ENCODE measurements around the gene BTG3. TPM values are rescaled to one million over a fixed set of nuclear protein-coding genes. Genes with fewer than 3 reads are reported as not detected.

BTG3 gene
- total RNA-seq, 5 donors from 2014 or later (not counting 1 experiment from before 2014, with no cell fraction given), result 10.4 to 79.5 (median 17.6) TPM

- no peaks in the 10 kb centered on the region for H3K9me3 ChIP-seq
- peaks cover 0 to 8% of the 10 kb centered on the region in 2 experiments for H3K27me3 ChIP-seq (replicated peaks in 1 of 2; ENCODE audit: control insufficient read depth in 2 of 2, extremely low read depth in 1 of 2, insufficient read depth in 2 of 2, low read length in 1 of 2)
- Mint-ChIP-seq H3K9me3 (no peaks in the 10 kb centered on the region), H3K4me3 (no peak overlapping the region), H3K4me1 (no peaks in the 10 kb centered on the region), H3K27me3 (peaks cover 7 to 8% of the 10 kb centered on the region in 2 donors), H3K27ac (no peak overlapping the region), H3K36me3 (no peaks in the 10 kb centered on the region)
- no peak overlapping the region for H3K27ac ChIP-seq (ENCODE audit: low read length)
- H3K4me3 ChIP-seq (ENCODE audit: control insufficient read depth in 1 of 2, extremely low read depth in 1 of 2, low read length in 1 of 2), result no peak overlapping the region
- ChIA-PET POLR2A (no interaction called here), CTCF (interaction anchor here in 1 of 2 donors (0.7 kb wide), 1 partner anchor 14 kb away, joined by 3 read pairs; no protein-coding TSS in a partner anchor)
- 90% methylated on average over 3 of the region's 6 CpGs for WGBS (ENCODE audit: insufficient coverage)
- ATAC-seq (replicated peaks in 1 of 4), result no peak
- DNase-seq, result no peak
- H3K4me1 ChIP-seq (ENCODE audit: control insufficient read depth in 1 of 2, extremely low read depth in 1 of 2, insufficient read depth in 2 of 2, low read length in 2 of 2), result no peaks in the 10 kb centered on the region
- no peaks in the 10 kb centered on the region for H3K36me3 ChIP-seq (ENCODE audit: control insufficient read depth in 2 of 2, extremely low read depth in 1 of 2, insufficient read depth in 1 of 2, low read length in 1 of 2)
Measured at GRCh38 chr21:17572431-17572830, 40.3 kb downstream of the BTG3 start.

DNA sequence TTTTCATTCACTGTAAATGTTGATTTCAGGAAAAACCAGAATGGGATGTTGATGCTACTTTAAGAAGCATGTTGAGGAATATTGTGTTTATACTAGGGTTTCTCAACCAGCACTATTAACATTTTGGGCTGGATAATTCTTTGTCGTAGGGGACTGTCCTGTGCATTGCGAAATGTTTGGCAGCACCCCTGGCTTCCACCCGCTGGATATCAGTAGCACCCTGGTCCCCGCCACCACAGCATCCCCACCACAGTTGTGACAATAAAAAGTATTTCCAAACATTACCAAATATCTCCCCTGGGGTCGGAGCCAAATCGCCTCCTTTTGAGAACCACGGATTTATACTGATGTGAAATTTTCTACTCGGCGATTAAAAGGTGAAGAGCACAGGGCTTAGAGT lies 41.9 kb downstream of the BTG3 start:
- H3K27ac Mint-ChIP-seq, result no peak overlapping the region
- DNase-seq, result no peak
- H3K9me3 Mint-ChIP-seq, result no peaks in the 10 kb centered on the region
- no CpG with 5 or more reads among the region's 9 CpGs for WGBS (ENCODE audit: insufficient coverage)
- no peak overlapping the region for H3K27ac ChIP-seq (ENCODE audit: low read length)
- no peaks in the 10 kb centered on the region for H3K4me1 ChIP-seq (ENCODE audit: control insufficient read depth in 1 of 2, extremely low read depth in 1 of 2, insufficient read depth in 2 of 2, low read length in 2 of 2)
- H3K36me3 ChIP-seq (ENCODE audit: control insufficient read depth in 2 of 2, extremely low read depth in 1 of 2, insufficient read depth in 1 of 2, low read length in 1 of 2), result no peaks in the 10 kb centered on the region
- ATAC-seq (replicated peaks in 1 of 4), result no peak
- ChIA-PET POLR2A (no interaction called here), CTCF (interaction anchor here in 1 of 2 donors (1.0 kb wide), 1 partner anchor 15 kb away, joined by 3 read pairs; no protein-coding TSS in a partner anchor)
- H3K4me3 Mint-ChIP-seq, result no peak overlapping the region
- H3K9me3 ChIP-seq, result no peaks in the 10 kb centered on the region
- peaks cover 7 to 8% of the 10 kb centered on the region in 2 donors for H3K27me3 Mint-ChIP-seq
- no peaks in the 10 kb centered on the region for H3K4me1 Mint-ChIP-seq
- H3K27me3 ChIP-seq (replicated peaks in 1 of 2; ENCODE audit: control insufficient read depth in 2 of 2, extremely low read depth in 1 of 2, insufficient read depth in 2 of 2, low read length in 1 of 2), result peaks cover 0 to 8% of the 10 kb centered on the region in 2 experiments
- H3K36me3 Mint-ChIP-seq, result no peaks in the 10 kb centered on the region
- no peak overlapping the region for H3K4me3 ChIP-seq (ENCODE audit: control insufficient read depth in 1 of 2, extremely low read depth in 1 of 2, low read length in 1 of 2)

DNA sequence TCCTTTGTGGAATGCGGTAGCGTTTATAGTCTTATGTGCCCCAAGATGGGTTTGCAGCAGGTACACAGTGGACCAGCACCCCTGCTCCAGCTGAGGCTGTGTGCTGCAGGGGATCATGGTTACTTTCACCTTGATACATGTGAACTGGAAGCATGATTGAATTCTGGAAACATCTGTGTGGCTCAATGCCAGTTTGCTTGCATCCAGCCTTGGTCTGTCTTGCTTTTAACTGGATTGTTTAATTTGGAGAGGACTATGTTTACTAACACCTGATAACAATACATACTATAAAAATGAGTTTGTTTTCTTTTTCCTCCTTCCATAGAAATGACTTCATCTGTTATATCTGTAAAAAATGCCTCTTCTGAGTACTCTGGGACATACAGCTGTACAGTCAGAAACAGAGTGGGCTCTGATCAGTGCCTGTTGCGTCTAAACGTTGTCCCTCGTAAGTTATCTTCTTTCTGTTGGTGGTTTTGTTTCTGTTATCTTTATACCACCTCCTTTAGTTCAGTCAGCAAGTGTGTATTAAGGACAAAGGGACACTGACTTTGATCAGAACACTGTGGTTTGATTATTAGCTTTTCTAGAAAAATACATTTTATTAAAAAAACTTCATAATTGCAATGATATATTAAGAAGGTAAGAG lies 52.2 kb downstream of the BTG3 start:
- no peaks in the 10 kb centered on the region for H3K27me3 Mint-ChIP-seq
- H3K4me3 Mint-ChIP-seq, result no peak overlapping the region
- H3K27ac Mint-ChIP-seq, result no peak overlapping the region
- POLR2A ChIA-PET, result no interaction called here
- no peaks in the 10 kb centered on the region for H3K36me3 Mint-ChIP-seq
- no peaks in the 10 kb centered on the region for H3K36me3 ChIP-seq (ENCODE audit: control insufficient read depth in 2 of 2, extremely low read depth in 1 of 2, insufficient read depth in 1 of 2, low read length in 1 of 2)
- no peak for DNase-seq
- H3K4me1 ChIP-seq (ENCODE audit: control insufficient read depth in 1 of 2, extremely low read depth in 1 of 2, insufficient read depth in 2 of 2, low read length in 2 of 2), result no peaks in the 10 kb centered on the region
- no peak overlapping the region for H3K27ac ChIP-seq (ENCODE audit: low read length)
- H3K4me1 Mint-ChIP-seq, result no peaks in the 10 kb centered on the region
- 100% methylated on average over 2 of the region's 5 CpGs for WGBS (ENCODE audit: insufficient coverage)
- CTCF ChIA-PET, result no interaction called here
- no peaks in the 10 kb centered on the region for H3K9me3 Mint-ChIP-seq
- no peaks in the 10 kb centered on the region for H3K27me3 ChIP-seq (replicated peaks in 1 of 2; ENCODE audit: control insufficient read depth in 2 of 2, extremely low read depth in 1 of 2, insufficient read depth in 2 of 2, low read length in 1 of 2)
- no peak for ATAC-seq (replicated peaks in 1 of 4)
- no peaks in the 10 kb centered on the region for H3K9me3 ChIP-seq
- no peak overlapping the region for H3K4me3 ChIP-seq (ENCODE audit: control insufficient read depth in 1 of 2, extremely low read depth in 1 of 2, low read length in 1 of 2)

DNA sequence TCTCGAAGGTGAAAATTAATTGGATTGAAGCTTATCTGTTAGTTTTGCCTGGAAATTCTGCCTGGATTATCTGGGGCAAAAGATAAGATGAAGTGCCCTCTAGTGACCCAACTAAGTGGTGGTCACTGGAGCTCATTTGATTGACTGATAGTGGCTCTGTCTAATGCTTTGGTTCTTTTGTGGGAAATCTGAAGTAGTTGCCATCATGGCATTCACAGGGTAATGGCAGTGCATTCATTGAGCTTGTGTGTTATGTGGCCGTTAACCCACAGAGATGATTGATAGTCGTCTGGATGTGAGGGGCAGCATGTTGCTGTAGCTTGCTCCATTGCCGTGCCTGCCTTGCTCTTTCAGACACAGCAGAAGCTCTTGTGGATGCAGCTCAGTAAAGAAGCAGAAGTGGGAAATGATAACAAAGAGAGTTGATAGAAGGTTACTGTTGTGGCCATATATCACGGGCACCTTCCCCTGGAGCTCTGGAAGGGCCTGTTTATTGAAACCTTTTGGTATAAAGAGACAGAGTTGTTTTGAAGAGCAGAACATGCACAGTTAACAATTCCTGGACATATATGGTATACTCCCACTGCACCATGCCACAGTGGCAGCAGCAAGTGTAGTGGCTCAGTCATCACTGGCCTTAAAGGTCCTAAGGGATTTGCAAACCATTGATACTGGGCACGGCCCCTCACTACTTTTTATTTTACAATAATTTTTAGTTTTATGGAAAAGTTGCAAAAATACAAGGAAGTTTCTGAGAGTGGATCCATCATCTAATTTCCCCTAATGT lies 57.8 kb downstream of the BTG3 start:
- no peak for DNase-seq
- no peaks in the 10 kb centered on the region for H3K4me1 ChIP-seq (ENCODE audit: control insufficient read depth in 1 of 2, extremely low read depth in 1 of 2, insufficient read depth in 2 of 2, low read length in 2 of 2)
- H3K36me3 Mint-ChIP-seq, result no peaks in the 10 kb centered on the region
- WGBS (ENCODE audit: insufficient coverage), result 13% methylated on average over 3 of the region's 6 CpGs
- no peak overlapping the region for H3K4me3 Mint-ChIP-seq
- ChIA-PET CTCF (no interaction called here), POLR2A (no interaction called here)
- no peaks in the 10 kb centered on the region for H3K4me1 Mint-ChIP-seq
- no peaks in the 10 kb centered on the region for H3K9me3 Mint-ChIP-seq
- ATAC-seq (replicated peaks in 1 of 4), result no peak
- H3K27me3 Mint-ChIP-seq, result no peaks in the 10 kb centered on the region
- no peaks in the 10 kb centered on the region for H3K27me3 ChIP-seq (replicated peaks in 1 of 2; ENCODE audit: control insufficient read depth in 2 of 2, extremely low read depth in 1 of 2, insufficient read depth in 2 of 2, low read length in 1 of 2)
- H3K27ac ChIP-seq (ENCODE audit: low read length), result no peak overlapping the region
- no peaks in the 10 kb centered on the region for H3K36me3 ChIP-seq (ENCODE audit: control insufficient read depth in 2 of 2, extremely low read depth in 1 of 2, insufficient read depth in 1 of 2, low read length in 1 of 2)
- no peak overlapping the region for H3K27ac Mint-ChIP-seq
- no peaks in the 10 kb centered on the region for H3K9me3 ChIP-seq
- H3K4me3 ChIP-seq (ENCODE audit: control insufficient read depth in 1 of 2, extremely low read depth in 1 of 2, low read length in 1 of 2), result no peak overlapping the region

DNA sequence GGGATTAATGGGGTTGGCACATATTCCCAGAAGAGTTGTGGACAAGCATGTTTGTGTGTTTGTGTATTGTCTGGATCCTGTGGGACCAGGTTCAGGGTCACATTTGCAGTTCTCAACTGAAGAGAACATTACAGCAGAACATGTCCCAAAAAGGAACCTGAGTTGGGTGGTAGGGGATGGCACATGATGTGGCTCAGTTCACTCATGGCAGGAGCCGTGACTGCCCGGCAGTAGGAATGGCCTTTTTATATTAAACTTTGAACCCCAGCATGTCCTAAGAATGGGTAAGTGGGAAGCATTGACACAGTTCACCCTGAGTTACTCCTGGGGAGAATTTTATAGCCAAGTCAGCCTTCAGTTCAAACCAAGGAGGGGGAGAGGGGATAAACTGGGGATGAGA lies 58.6 kb downstream of the BTG3 start:
- no peak overlapping the region for H3K27ac Mint-ChIP-seq
- 50% methylated on average over 2 of the region's 2 CpGs for WGBS (ENCODE audit: insufficient coverage)
- DNase-seq (no peak), ATAC-seq (replicated peaks in 1 of 4) (no peak)
- Histone ChIP-seq H3K9me3 (no peaks in the 10 kb centered on the region), H3K4me3 (ENCODE audit: control insufficient read depth in 1 of 2, extremely low read depth in 1 of 2, low read length in 1 of 2) (no peak overlapping the region), H3K27ac (ENCODE audit: low read length) (no peak overlapping the region), H3K4me1 (ENCODE audit: control insufficient read depth in 1 of 2, extremely low read depth in 1 of 2, insufficient read depth in 2 of 2, low read length in 2 of 2) (no peaks in the 10 kb centered on the region), H3K36me3 (ENCODE audit: control insufficient read depth in 2 of 2, extremely low read depth in 1 of 2, insufficient read depth in 1 of 2, low read length in 1 of 2) (no peaks in the 10 kb centered on the region), H3K27me3 (replicated peaks in 1 of 2; ENCODE audit: control insufficient read depth in 2 of 2, extremely low read depth in 1 of 2, insufficient read depth in 2 of 2, low read length in 1 of 2) (no peaks in the 10 kb centered on the region)
- H3K27me3 Mint-ChIP-seq, result no peaks in the 10 kb centered on the region
- H3K9me3 Mint-ChIP-seq, result no peaks in the 10 kb centered on the region
- H3K4me3 Mint-ChIP-seq, result no peak overlapping the region
- ChIA-PET CTCF (interaction anchor here in 1 of 2 donors (0.5 kb wide), 1 partner anchor 11 kb away, joined by 5 read pairs; no protein-coding TSS in a partner anchor), POLR2A (no interaction called here)
- no peaks in the 10 kb centered on the region for H3K4me1 Mint-ChIP-seq
- no peaks in the 10 kb centered on the region for H3K36me3 Mint-ChIP-seq

- H3K4me3 ChIP-seq (ENCODE audit: control insufficient read depth in 1 of 2, extremely low read depth in 1 of 2, low read length in 1 of 2), result no peak overlapping the region
- H3K27ac ChIP-seq (ENCODE audit: low read length), result no peak overlapping the region
- Mint-ChIP-seq H3K4me3 (no peak overlapping the region), H3K27me3 (no peaks in the 10 kb centered on the region), H3K9me3 (no peaks in the 10 kb centered on the region), H3K27ac (no peak overlapping the region), H3K36me3 (no peaks in the 10 kb centered on the region), H3K4me1 (no peaks in the 10 kb centered on the region)
- CTCF ChIA-PET, result no interaction called here
- H3K9me3 ChIP-seq, result no peaks in the 10 kb centered on the region
- ATAC-seq (replicated peaks in 1 of 4) (no peak), DNase-seq (no peak)
- no peaks in the 10 kb centered on the region for H3K4me1 ChIP-seq (ENCODE audit: control insufficient read depth in 1 of 2, extremely low read depth in 1 of 2, insufficient read depth in 2 of 2, low read length in 2 of 2)
- no peaks in the 10 kb centered on the region for H3K36me3 ChIP-seq (ENCODE audit: control insufficient read depth in 2 of 2, extremely low read depth in 1 of 2, insufficient read depth in 1 of 2, low read length in 1 of 2)
- H3K27me3 ChIP-seq (replicated peaks in 1 of 2; ENCODE audit: control insufficient read depth in 2 of 2, extremely low read depth in 1 of 2, insufficient read depth in 2 of 2, low read length in 1 of 2), result no peaks in the 10 kb centered on the region
- POLR2A ChIA-PET, result no interaction called here
Measured at GRCh38 chr21:17552410-17552809, 60.3 kb downstream of the BTG3 start.

All from T-cell (primary cell).